ENCODE results near the gene DPP10.

The DPP10 gene

GRCh38 chr2:115606350-115606749, 1163.9 kb downstream of the DPP10 start:
- DNase-seq = no peak

GRCh38 chr2:115609978-115610377, 1167.5 kb downstream of the DPP10 start:
- DNase-seq = peak; percentile 12

- DNase-seq = no peak
Measured at GRCh38 chr2:115610888-115611287, 1168.4 kb downstream of the DPP10 start.

- DNase-seq = no peak
Measured at GRCh38 chr2:115624332-115624731, 1181.9 kb downstream of the DPP10 start.

GRCh38 chr2:115634578-115634977, 1192.1 kb downstream of the DPP10 start:
- DNase-seq = no peak

GRCh38 chr2:115635430-115635829, 1193.0 kb downstream of the DPP10 start:
- DNase-seq = no peak

- DNase-seq = no peak
Measured at GRCh38 chr2:115649731-115650130, 1207.3 kb downstream of the DPP10 start.

- DNase-seq = no peak
Measured at GRCh38 chr2:115650827-115651226, 1208.4 kb downstream of the DPP10 start.

GRCh38 chr2:115652652-115653051, 1210.2 kb downstream of the DPP10 start:
- no peak for DNase-seq

- DNase-seq = no peak
Measured at GRCh38 chr2:115654362-115654761, 1211.9 kb downstream of the DPP10 start.

- no peak for DNase-seq
Measured at GRCh38 chr2:115678129-115678528, 1235.7 kb downstream of the DPP10 start.

GRCh38 chr2:115684345-115684744, 1241.9 kb downstream of the DPP10 start:
- no peak for DNase-seq

- DNase-seq = no peak
Measured at GRCh38 chr2:115691409-115691808, 1249.0 kb downstream of the DPP10 start.

- no peak for DNase-seq
Measured at GRCh38 chr2:115694651-115695050, 1252.2 kb downstream of the DPP10 start.

GRCh38 chr2:115733190-115733775, 1290.8 kb downstream of the DPP10 start:
- DNase-seq = no peak

GRCh38 chr2:115738111-115738510, 1295.7 kb downstream of the DPP10 start:
- DNase-seq = no peak

- no peak for DNase-seq
Measured at GRCh38 chr2:115739574-115739973, 1297.1 kb downstream of the DPP10 start.

- DNase-seq = no peak
Measured at GRCh38 chr2:115746151-115746550, 1303.7 kb downstream of the DPP10 start.

- DNase-seq = no peak
Measured at GRCh38 chr2:115757286-115757685, 1314.8 kb downstream of the DPP10 start.

- no peak for DNase-seq
Measured at GRCh38 chr2:115763601-115764000, 1321.2 kb downstream of the DPP10 start.

- no peak for DNase-seq
Measured at GRCh38 chr2:115771516-115771915, 1329.1 kb downstream of the DPP10 start.

GRCh38 chr2:115774361-115774760, 1331.9 kb downstream of the DPP10 start:
- no peak for DNase-seq

GRCh38 chr2:115779085-115779632, 1336.7 kb downstream of the DPP10 start:
- DNase-seq = no peak

- no peak for DNase-seq
Measured at GRCh38 chr2:115782286-115782685, 1339.8 kb downstream of the DPP10 start.

GRCh38 chr2:115796078-115796477, 1353.6 kb downstream of the DPP10 start:
- DNase-seq = no peak

Data from DMS153 (cell line).